Tibial nerve (tissue), 4 donors: ENCODE results near the gene KLHDC3. TPM values are rescaled to one million over a fixed set of nuclear protein-coding genes. Genes with fewer than 3 reads are reported as not detected.

Source experiments
- DNase-seq, 2 donors: peaks; one replicate each; pipeline ENCODE4 v3.0.0-alpha.2; 2019; ENCODE audit warnings: low spot score in 2 of 2
- H3K27ac ChIP-seq, 4 donors: fragments of 200-600 bp; sonication (generic) in 3 of 4; one replicate each; pipeline ENCODE4 v1.5.1; 2017 to 2019; ENCODE audit warnings: mild to moderate bottlenecking in 1 of 4
- H3K27me3 ChIP-seq, 2 donors: fragments of 200-600 bp; sonication (generic) in 1 of 2; one replicate each; pipeline versions ENCODE4 v1.5.1 to v1.6.0; 2017 to 2019
- H3K36me3 ChIP-seq, 3 donors: fragments of 200-600 bp; sonication (generic); one replicate each; pipeline ENCODE4 v1.5.1; 2018 to 2019
- H3K4me1 ChIP-seq, 4 donors: fragments of 200-600 bp; sonication (generic) in 3 of 4; one replicate each; pipeline ENCODE4 v1.5.1; 2017 to 2019
- H3K4me3 ChIP-seq, 4 donors: fragments of 200-600 bp; sonication (generic) in 3 of 4; one replicate each; pipeline ENCODE4 v1.5.1; 2017 to 2019; ENCODE audit warnings: mild to moderate bottlenecking in 1 of 4, moderate library complexity in 1 of 4
- H3K9me3 ChIP-seq, 4 donors: fragments of 200-600 bp; sonication (generic) in 3 of 4; one replicate each; pipeline ENCODE4 v1.5.1; 2017 to 2019
- EP300 ChIP-seq, 2 donors: sonication (generic); formaldehyde crosslinking; IDR thresholded peaks; one replicate each; pipeline ENCODE4 v1.6.1; 2017; ENCODE audit warnings: antibody characterized with exemption in 2 of 2, mild to moderate bottlenecking in 1 of 2
- POLR2A ChIP-seq, 2 donors: fragments of 450-650 bp; IDR thresholded peaks; one replicate each; pipeline ENCODE4 v1.6.1; 2017; ENCODE audit warnings: antibody characterized with exemption in 2 of 2, mild to moderate bottlenecking in 2 of 2, moderate library complexity in 2 of 2
- WGBS, 2 donors: methylation state at CpG; one replicate each; pipeline ENCODE4 v1.1.5; 2018; 5-methylcytosine and 5-hydroxymethylcytosine counted together
- total RNA-seq, 4 donors: library from RNA; depleted of rRNA; stranded (reverse); fragments of >200 nt; gene quantifications; one replicate each; pipeline ENCODE4 v1.1.0, GENCODE V29; 2016
- TF ChIP-seq, protein P1 (sequence below), 5 experiments: fragments of 200-600 bp in 3 of 5; fragments of 450-650 bp in 2 of 5; sonication (generic) in 3 of 5; IDR thresholded peaks; one replicate each; pipeline ENCODE4 v1.5.1; 2016 to 2019; ENCODE audit warnings: antibody characterized with exemption in 5 of 5, mild to moderate bottlenecking in 3 of 5, moderate library complexity in 2 of 5

KLHDC3 gene
- total RNA-seq, 4 donors from 2014 or later, result 74.1 to 98.3 (median 86.5) TPM

DNA sequence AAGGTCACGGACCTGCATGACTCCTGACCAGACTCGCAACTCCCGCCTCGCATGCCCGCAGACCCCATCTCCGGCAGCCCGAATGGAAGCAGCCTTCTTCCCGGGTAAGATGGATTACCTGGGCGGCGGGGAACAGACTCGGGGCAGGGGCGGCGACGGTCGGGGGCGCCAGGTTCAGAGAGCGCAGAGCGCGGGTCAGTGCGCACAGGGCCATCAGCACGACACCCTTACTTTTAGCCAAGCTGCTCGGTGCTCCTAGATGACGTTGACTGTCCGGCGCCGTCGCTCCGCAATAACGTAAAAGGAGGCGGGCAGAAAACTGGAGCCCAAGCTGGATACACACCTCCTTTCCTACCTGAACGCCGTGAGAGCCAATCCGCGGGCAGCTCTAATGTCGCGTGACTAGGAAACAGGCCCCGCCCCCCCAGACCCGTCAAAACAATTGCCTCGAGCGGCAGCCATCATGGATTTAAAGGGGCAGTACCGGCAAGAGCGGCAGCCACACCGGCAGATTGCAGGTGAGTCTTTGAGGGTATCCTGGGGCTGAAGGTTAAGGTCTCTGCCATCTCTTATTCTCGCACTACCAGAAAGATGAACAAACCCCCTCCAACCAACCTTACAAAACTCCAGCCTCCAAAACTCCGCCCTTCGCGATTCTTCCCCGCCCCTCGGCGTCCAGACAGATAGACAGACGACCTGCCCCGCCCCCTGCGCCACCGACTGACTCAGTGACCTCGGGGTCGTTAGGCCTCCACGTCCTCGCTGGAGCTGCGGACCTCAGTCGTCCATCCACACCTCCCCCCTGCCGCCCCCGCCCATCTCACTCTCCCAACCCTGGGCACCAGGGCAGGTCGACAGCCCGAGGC, 45.4 kb downstream of the KLHDC3 start, which contains the start of the genes KLC4 and MRPL2:
Gene KLC4, plus strand, starts transcription at position 464 of the 866 bp plus-strand sequence. CDS start 1,705 bp downstream, outside the sequence.
Gene MRPL2, minus strand, starts transcription at position 267 of the 866 bp plus-strand sequence. Its CDS starts 53 bp downstream, at position 214.
- Histone ChIP-seq H3K27ac (peak within 1 kb of the TSS; percentile 75 to 95 (median 90)), H3K27me3 (no peaks in the 10 kb centered on the region), H3K36me3 (peaks cover 0 to 59% (median 0%) of the 10 kb centered on the region in 3 donors), H3K4me3 (peak within 1 kb of the TSS; percentile 54 to 97 (median 68)), H3K9me3 (no peaks in the 10 kb centered on the region), H3K4me1 (peaks cover 0 to 43% (median 28%) of the 10 kb centered on the region in 4 donors)
- peak; percentile 59 to 83 for TF ChIP-seq POLR2A (IDR thresholded peaks at IDR 0.05)
- TF ChIP-seq, protein P1, sequence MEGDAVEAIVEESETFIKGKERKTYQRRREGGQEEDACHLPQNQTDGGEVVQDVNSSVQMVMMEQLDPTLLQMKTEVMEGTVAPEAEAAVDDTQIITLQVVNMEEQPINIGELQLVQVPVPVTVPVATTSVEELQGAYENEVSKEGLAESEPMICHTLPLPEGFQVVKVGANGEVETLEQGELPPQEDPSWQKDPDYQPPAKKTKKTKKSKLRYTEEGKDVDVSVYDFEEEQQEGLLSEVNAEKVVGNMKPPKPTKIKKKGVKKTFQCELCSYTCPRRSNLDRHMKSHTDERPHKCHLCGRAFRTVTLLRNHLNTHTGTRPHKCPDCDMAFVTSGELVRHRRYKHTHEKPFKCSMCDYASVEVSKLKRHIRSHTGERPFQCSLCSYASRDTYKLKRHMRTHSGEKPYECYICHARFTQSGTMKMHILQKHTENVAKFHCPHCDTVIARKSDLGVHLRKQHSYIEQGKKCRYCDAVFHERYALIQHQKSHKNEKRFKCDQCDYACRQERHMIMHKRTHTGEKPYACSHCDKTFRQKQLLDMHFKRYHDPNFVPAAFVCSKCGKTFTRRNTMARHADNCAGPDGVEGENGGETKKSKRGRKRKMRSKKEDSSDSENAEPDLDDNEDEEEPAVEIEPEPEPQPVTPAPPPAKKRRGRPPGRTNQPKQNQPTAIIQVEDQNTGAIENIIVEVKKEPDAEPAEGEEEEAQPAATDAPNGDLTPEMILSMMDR (IDR thresholded peaks at IDR 0.05), result peak in 1 of 5 experiments; percentile 40
- TF ChIP-seq EP300 (IDR thresholded peaks at IDR 0.05), result peak; percentile 93 to 95
- DNase-seq, result peak; percentile 97 to 98
- WGBS, 2 donors, result 0 to 1% methylated on average over 52 to 60 of the region's 64 CpGs

DNA sequence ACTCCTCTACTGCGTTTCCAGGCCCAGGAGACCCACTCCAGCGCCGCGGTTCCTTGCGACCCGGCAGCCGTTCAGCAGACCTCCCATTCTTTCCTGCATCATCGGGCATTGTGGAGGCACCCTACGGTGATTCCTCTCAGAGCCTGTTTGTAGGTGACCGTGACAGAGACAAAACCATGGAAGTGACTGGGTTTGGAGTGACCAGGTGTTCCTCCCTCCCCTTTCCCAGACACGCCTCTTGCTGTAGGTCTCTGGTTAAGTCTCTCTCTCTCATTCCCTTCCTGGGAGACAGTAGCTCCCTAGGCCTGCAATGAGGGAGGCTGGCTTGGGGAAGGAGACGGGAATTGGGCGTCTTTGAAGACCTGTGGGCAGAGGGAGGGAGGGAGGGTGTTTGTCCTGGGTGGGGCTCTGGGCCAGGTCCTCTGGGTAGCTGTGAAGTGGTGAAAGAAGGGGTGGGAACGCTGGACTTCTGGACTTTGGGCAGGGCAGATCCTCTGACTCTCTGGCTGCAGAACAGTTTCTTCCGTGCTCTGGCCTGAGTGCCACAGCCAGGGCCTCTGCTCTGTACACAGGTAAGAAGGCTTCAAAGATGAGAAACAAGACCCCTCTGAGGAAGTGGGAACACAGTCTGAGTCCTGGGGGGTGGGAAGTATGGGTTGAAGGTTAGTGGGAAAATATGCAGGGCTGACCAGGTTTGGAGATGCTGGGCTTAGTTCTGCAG, 46.1 kb downstream of the KLHDC3 start:
- 10% methylated on average over 8 to 13 of the region's 15 CpGs for WGBS, 2 donors

DNA sequence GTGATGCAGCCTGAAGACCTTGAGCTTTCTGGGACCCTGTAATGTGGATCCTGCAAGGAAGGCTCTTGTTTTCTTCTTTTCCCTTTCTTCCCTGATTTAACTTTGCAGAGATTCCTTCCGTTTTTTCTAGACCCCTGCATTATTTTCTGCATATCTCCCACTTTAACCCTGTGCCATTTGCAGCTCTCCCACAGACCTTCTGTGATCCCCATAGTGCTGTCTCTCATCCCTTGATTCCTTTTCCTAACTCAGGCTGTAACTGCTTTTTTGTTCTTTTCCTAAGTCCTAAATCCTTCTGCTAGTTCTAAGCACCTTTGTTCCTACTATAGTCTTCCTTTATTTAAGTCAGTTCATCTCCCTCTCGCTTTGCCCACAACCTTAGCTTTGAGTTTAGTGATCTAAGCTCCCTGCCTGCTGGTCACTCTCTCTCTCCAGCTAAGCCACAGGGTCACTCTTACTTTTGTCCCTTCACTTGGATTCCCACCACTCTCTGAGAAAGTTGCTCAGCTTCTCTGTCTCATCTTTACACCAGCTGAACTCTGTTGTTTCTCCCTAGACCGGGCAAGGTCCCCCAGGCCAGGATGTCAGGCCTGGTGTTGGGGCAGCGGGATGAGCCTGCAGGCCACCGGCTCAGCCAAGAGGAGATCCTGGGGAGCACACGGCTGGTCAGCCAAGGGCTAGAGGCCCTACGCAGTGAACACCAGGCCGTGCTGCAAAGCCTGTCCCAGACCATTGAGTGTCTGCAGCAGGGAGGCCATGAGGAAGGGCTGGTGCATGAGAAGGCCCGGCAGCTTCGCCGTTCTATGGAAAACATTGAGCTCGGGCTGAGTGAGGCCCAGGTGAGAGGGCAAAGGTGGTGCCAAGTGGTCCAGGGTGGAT, 46.9 kb downstream of the KLHDC3 start:
- Histone ChIP-seq H3K9me3 (no peaks in the 10 kb centered on the region), H3K4me3 (peak overlapping the region in 2 of 4 donors; percentile 6 to 83), H3K27ac (peak overlapping the region in 2 of 4 donors; percentile 41 to 95), H3K4me1 (peaks cover 0 to 37% (median 24%) of the 10 kb centered on the region in 4 donors), H3K27me3 (no peaks in the 10 kb centered on the region), H3K36me3 (peaks cover 0 to 63% (median 3%) of the 10 kb centered on the region in 3 donors)
- TF ChIP-seq, protein P1 (IDR thresholded peaks at IDR 0.05), result no peak
- TF ChIP-seq EP300 (IDR thresholded peaks at IDR 0.05), result no peak
- no peak for TF ChIP-seq POLR2A (IDR thresholded peaks at IDR 0.05)
- 82 to 89% methylated on average over 12 of the region's 12 CpGs for WGBS, 2 donors
- no peak for DNase-seq

More for the DNA sequence above, 46.1 kb downstream of the KLHDC3 start:
- H3K36me3 ChIP-seq, result peaks cover 0 to 63% (median under 1%) of the 10 kb centered on the region in 3 donors
- H3K27me3 ChIP-seq, result no peaks in the 10 kb centered on the region
- H3K27ac ChIP-seq, result peak overlapping the region; percentile 75 to 95 (median 90)
- TF ChIP-seq POLR2A (IDR thresholded peaks at IDR 0.05), result no peak
- TF ChIP-seq EP300 (IDR thresholded peaks at IDR 0.05), result no peak
- TF ChIP-seq, protein P1 (IDR thresholded peaks at IDR 0.05), result no peak
- DNase-seq, result no peak
- H3K9me3 ChIP-seq, result no peaks in the 10 kb centered on the region
- H3K4me3 ChIP-seq, result peak overlapping the region; percentile 54 to 97 (median 68)
- peaks cover 0 to 37% (median 24%) of the 10 kb centered on the region in 4 donors for H3K4me1 ChIP-seq

DNA sequence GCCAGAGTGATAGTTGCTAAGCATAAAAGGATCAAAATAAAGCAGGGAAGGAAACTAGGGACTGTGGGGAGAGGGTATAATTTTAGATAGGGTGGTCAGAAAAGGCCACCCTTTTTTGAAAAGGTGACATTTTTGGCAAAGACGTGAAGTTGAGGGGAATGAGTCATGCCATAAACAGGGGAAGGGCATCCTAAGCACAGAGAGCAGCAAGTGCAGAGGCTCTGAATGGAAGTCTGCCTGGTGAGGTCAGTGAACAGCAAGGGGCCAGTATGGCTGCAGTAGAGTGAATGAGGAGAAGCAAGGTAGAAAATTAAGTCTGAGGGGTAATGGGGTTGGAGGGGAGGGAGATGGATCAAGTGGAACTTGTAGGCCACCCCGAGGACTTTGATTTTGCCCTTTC, 47.8 kb downstream of the KLHDC3 start:
- H3K9me3 ChIP-seq, result no peaks in the 10 kb centered on the region
- no peak for TF ChIP-seq EP300 (IDR thresholded peaks at IDR 0.05)
- TF ChIP-seq, protein P1 (IDR thresholded peaks at IDR 0.05), result no peak
- TF ChIP-seq POLR2A (IDR thresholded peaks at IDR 0.05), result no peak
- 71 to 73% methylated on average over 2 of the region's 2 CpGs for WGBS, 2 donors
- no peak overlapping the region for H3K27ac ChIP-seq
- H3K4me1 ChIP-seq, result peaks cover 0 to 37% (median 24%) of the 10 kb centered on the region in 4 donors
- no peak for DNase-seq
- H3K36me3 ChIP-seq, result peaks cover 3 to 63% (median 6%) of the 10 kb centered on the region in 3 donors
- no peaks in the 10 kb centered on the region for H3K27me3 ChIP-seq
- no peak overlapping the region for H3K4me3 ChIP-seq
